ENCODE data around the gene SDE2. TPM values are rescaled to one million over a fixed set of nuclear protein-coding genes. Genes with fewer than 3 reads are reported as not detected.

The SDE2 gene
- total and polyA plus RNA-seq, 2 of the 8 experiments (the other 6 are each of a cell fraction or from before 2014, with no cell fraction given), result 8.5 to 16.7 TPM

GRCh38 chr1:226002667-226003501 lies 3.7 kb upstream of the SDE2 start:
- Histone ChIP-seq H3K4me3 (ENCODE audit: extremely low read depth in 1 of 4, insufficient read depth in 2 of 4, low read depth in 3 of 4, low read length in 4 of 4) (peak overlapping the region in 1 of 4 experiments; percentile 14; a peak in 1 of 8 replicates), H3K23ac (ENCODE audit: insufficient read length) (no peak overlapping the region), H3K9me3 (ENCODE audit: insufficient read depth in 2 of 2, low read depth in 1 of 2, low read length in 1 of 2) (no peaks in the 10 kb centered on the region), H3K14ac (ENCODE audit: insufficient read length) (no peak overlapping the region), H3K9ac (replicated peaks in 1 of 4; ENCODE audit: extremely low read depth in 1 of 4, low read depth in 3 of 4, low read length in 3 of 4) (no peak overlapping the region; a peak in 1 of 7 replicates), H4K8ac (ENCODE audit: extremely low read depth, insufficient read depth, low read length) (no peak overlapping the region), H2AFZ (ENCODE audit: low read length) (peak overlapping the region; percentile 98), H3K36me3 (ENCODE audit: control insufficient read depth in 2 of 4, insufficient read depth in 4 of 4, low read length in 3 of 4) (no peaks in the 10 kb centered on the region), H4K20me1 (replicated peaks in 1 of 2; ENCODE audit: control insufficient read depth in 1 of 2, insufficient read depth in 2 of 2, low read length in 2 of 2) (no peaks in the 10 kb centered on the region), H3K23me2 (ENCODE audit: low read depth, low read length) (peaks cover 4% of the 10 kb centered on the region), H2AK5ac (ENCODE audit: low read depth, low read length) (no peak overlapping the region), H3K27me3 (replicated peaks in 1 of 4; ENCODE audit: control insufficient read depth in 3 of 4, extremely low read depth in 1 of 4, insufficient read depth in 3 of 4, low read length in 3 of 4) (no peaks in the 10 kb centered on the region), H2BK20ac (ENCODE audit: low read length) (no peak overlapping the region), H3K79me1 (ENCODE audit: low read depth, low read length) (no peaks in the 10 kb centered on the region), H3K4ac (replicated peaks; ENCODE audit: insufficient read length, low read depth, low read length) (no peak overlapping the region), H3K56ac (replicated peaks; ENCODE audit: insufficient read length, low read depth, low read length) (no peak overlapping the region), H2BK5ac (ENCODE audit: low read depth, low read length) (no peak overlapping the region; the same call in 1 of the 2 replicates), H3K18ac (ENCODE audit: extremely low read depth, low read length) (no peak overlapping the region), H3K4me2 (ENCODE audit: insufficient read depth in 1 of 2, low read depth in 2 of 2, low read length in 2 of 2) (peak overlapping the region; percentile 12 to 45), H4K5ac (ENCODE audit: insufficient read length, low read depth, low read length) (peak overlapping the region; percentile 5), H4K91ac (replicated peaks; ENCODE audit: insufficient read length, low read length) (no peak overlapping the region), H3K27ac (ENCODE audit: low read depth, low read length) (no peak overlapping the region), H3K4me1 (replicated peaks in 1 of 4; ENCODE audit: control insufficient read depth in 3 of 4, insufficient read depth in 4 of 4, low read length in 3 of 4) (peaks cover 7 to 16% (median 13%) of the 10 kb centered on the region in 4 experiments), H2BK12ac (ENCODE audit: low read depth, low read length) (peak overlapping the region; percentile 84; the same call in 1 of the 2 replicates), H3K79me2 (ENCODE audit: control insufficient read depth in 1 of 2, insufficient read depth in 2 of 2, low read length in 2 of 2) (peaks cover 9 to 12% of the 10 kb centered on the region in 2 experiments), H2BK120ac (replicated peaks; ENCODE audit: low read depth, low read length) (no peak overlapping the region), H2BK15ac (ENCODE audit: low read length) (peak overlapping the region; percentile 65; the same call in 1 of the 2 replicates)
- TF ChIP-seq POLR2A (IDR thresholded peaks at IDR 0.05; ENCODE audit: control extremely low read depth in 1 of 2, low read depth in 2 of 2, low read length in 2 of 2) (peak; percentile 41 to 42; a peak in 2 of 3 replicates), CREB1 (IDR thresholded peaks at IDR 0.05) (0 out of 2 replicates have a peak, but pooled peaks have one; percentile 35), ZNF274 (IDR thresholded peaks at IDR 0.05; ENCODE audit: borderline replicate concordance, extremely low read depth, low read length) (no peak), SIN3A (conservative IDR thresholded peaks at IDR 0.05 in 1 of 2, IDR thresholded peaks at IDR 0.05 in 1 of 2; ENCODE audit: low read depth in 1 of 2, low read length in 2 of 2) (peak in 1 of 2 experiments; percentile 75; a peak in 1 of 4 replicates), YY1 (IDR thresholded peaks at IDR 0.05; ENCODE audit: low read depth, low read length) (peak; percentile 53; the same call in 1 of the 2 replicates), POLR2AphosphoS5 (IDR thresholded peaks at IDR 0.05; ENCODE audit: low read depth, low read length) (peak; percentile 38; the same call in 1 of the 2 replicates), HDAC2 (IDR thresholded peaks at IDR 0.05; ENCODE audit: borderline replicate concordance in 1 of 2, low read depth in 2 of 2, low read length in 2 of 2) (no peak), MAFK (IDR thresholded peaks at IDR 0.05; ENCODE audit: low read depth, low read length) (no peak), TAF1 (IDR thresholded peaks at IDR 0.05; ENCODE audit: low read depth, low read length) (0 out of 2 replicates have a peak, but pooled peaks have one; percentile 53), SAP30 (IDR thresholded peaks at IDR 0.05; ENCODE audit: insufficient read depth, insufficient replicate concordance, low read length) (no peak)
- FAIRE-seq (peak; percentile 42), DNase-seq (ENCODE audit: low read depth in 1 of 2, low spot score in 2 of 2) (peak; percentile 47 to 80)
- POLR2A ChIA-PET (ENCODE audit: partially characterized antibody), result interaction anchor here (0.6 to 3.4 kb wide), 4 partner anchors 15 to 62 kb away, joined by 3 to 19 read pairs (median 5); partner anchors contain the start of gene H3-3A
- WGBS, 2 experiments (ENCODE audit: extremely low coverage in 1 of 2, insufficient coverage in 1 of 2, insufficient read length in 1 of 2, insufficient replicate concordance in 2 of 2, low coverage in 1 of 2, low lambda C conversion rate in 2 of 2, missing lambda C conversion rate in 1 of 2), result 38% methylated on average over 4 of the region's 4 CpGs; no CpG with 5 or more reads in 1 of the 2 experiments
- CTCF ChIA-PET (ENCODE audit: partially characterized antibody), result interaction anchor here (0.7 kb wide), 1 partner anchor 60 kb away, joined by 3 read pairs; the partner anchor contains the start of gene H3-3A

Measured in H1 (cell line).